H1 (cell line): Measurements from ENCODE around the gene RPRML. TPM values are rescaled to one million over a fixed set of nuclear protein-coding genes. Genes with fewer than 3 reads are reported as not detected.

ENCODE experiments used
- CHD7 ChIP-seq: fragments of 300-600 bp; sonication (generic); IDR thresholded peaks from 2 replicates; pipeline ENCODE4 v1.7.1; 2012; ENCODE audit warnings: low read length, moderate library complexity, mild to moderate bottlenecking, inconsistent platforms; ENCODE audit not compliant: insufficient replicate concordance
- E2F6 ChIP-seq: IDR thresholded peaks from 2 replicates; pipeline ENCODE4 v1.6.1; 2012; ENCODE audit warnings: inconsistent platforms
- PHF8 ChIP-seq: fragments of 200-600 bp; sonication (generic); conservative IDR thresholded peaks from 2 replicates; pipeline ENCODE4 v1.7.1; 2012; ENCODE audit warnings: low read depth, mild to moderate bottlenecking, inconsistent platforms, low read length, moderate library complexity
- RNF2 ChIP-seq: fragments of 200-900, 300-1000 bp; sonication (generic); IDR thresholded peaks from 2 replicates; pipeline ENCODE4 v1.7.1; 2016; ENCODE audit warnings: borderline replicate concordance, low read depth, mild to moderate bottlenecking, antibody characterized with exemption, low read length; ENCODE audit not compliant: poor library complexity, severe bottlenecking; ENCODE audit errors: missing control alignments
- SAP30 ChIP-seq: fragments of 300-600 bp; sonication (generic); IDR thresholded peaks from 2 replicates; pipeline ENCODE4 v1.7.1; 2012; ENCODE audit warnings: low read length, moderate library complexity, mild to moderate bottlenecking, inconsistent platforms; ENCODE audit not compliant: insufficient read depth, insufficient replicate concordance
- SP1 ChIP-seq: IDR thresholded peaks from 2 replicates; pipeline ENCODE4 v1.6.1; 2011; ENCODE audit warnings: low read depth, low read length
- TCF12 ChIP-seq: IDR thresholded peaks from 2 replicates; pipeline ENCODE4 v1.6.1; 2011; ENCODE audit warnings: low read depth, mild to moderate bottlenecking, low read length
- YY1 ChIP-seq: IDR thresholded peaks from 2 replicates; pipeline ENCODE4 v1.6.1; 2011; ENCODE audit warnings: low read depth, mild to moderate bottlenecking, low read length
- polyA plus RNA-seq, 7 experiments: library from polyadenylated mRNA; depleted of rRNA in 3 of 7; stranded (reverse) in 5 of 7; unstranded in 2 of 7; fragments of >200 nt in 5 of 7; fragments of 200-250 nt in 2 of 7; gene quantifications; 1 replicate in 5 of 7; 2 replicates in 1 of 7; 4 replicates in 1 of 7; pipeline versions ENCODE4 v1.2.1 to v1.2.3, GENCODE V29; 2011 to 2013; ENCODE audit warnings: missing spikeins in 2 of 7, mixed read lengths in 2 of 7
- total RNA-seq: library from RNA; stranded (reverse); fragmentation: NEBNext Ultra II Directional; extraction: Animal tissue kit (Norgen Biotek cat#: 25700); gene quantifications from 2 replicates; pipeline ENCODE4 v1.2.1, GENCODE V29; 2021

Gene RPRML
- total and polyA plus RNA-seq, 2 of the 8 experiments (the other 6 are each of a cell fraction or from before 2014, with no cell fraction given): 3.5 to 5.5 TPM

GRCh38 chr17:46963571-46963970, 15.5 kb downstream of the RPRML start (continued):
- TF ChIP-seq CHD7: no peak
- TF ChIP-seq SP1: no peak
- TF ChIP-seq TCF12: no peak
- no peak for TF ChIP-seq YY1
- TF ChIP-seq PHF8: no peak
- no peak for TF ChIP-seq E2F6
- no peak for TF ChIP-seq SAP30
- TF ChIP-seq RNF2: no peak
